ENCODE data around the gene CEACAM18.

DNA sequence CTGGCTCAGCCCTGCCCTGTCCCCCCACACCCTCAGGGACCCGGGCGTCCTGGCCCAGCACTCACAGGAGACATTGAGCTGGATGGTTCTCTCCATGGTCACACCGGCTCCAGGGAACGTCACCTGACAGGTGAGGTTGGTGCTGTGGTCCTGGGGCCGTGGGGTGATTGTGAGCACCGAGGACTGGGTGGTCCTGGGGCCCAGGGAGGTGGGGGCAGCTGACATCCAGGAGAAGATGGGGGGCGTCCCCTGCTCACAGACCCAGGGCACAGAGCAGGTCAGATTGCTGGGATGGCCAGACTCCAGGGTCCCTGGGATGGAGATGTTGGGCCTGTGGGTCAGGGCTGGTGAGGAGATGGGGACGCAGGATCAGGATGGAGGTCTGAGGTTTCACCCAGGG, 52.3 kb downstream of the CEACAM18 start:
- TF ChIP-seq, protein P1, sequence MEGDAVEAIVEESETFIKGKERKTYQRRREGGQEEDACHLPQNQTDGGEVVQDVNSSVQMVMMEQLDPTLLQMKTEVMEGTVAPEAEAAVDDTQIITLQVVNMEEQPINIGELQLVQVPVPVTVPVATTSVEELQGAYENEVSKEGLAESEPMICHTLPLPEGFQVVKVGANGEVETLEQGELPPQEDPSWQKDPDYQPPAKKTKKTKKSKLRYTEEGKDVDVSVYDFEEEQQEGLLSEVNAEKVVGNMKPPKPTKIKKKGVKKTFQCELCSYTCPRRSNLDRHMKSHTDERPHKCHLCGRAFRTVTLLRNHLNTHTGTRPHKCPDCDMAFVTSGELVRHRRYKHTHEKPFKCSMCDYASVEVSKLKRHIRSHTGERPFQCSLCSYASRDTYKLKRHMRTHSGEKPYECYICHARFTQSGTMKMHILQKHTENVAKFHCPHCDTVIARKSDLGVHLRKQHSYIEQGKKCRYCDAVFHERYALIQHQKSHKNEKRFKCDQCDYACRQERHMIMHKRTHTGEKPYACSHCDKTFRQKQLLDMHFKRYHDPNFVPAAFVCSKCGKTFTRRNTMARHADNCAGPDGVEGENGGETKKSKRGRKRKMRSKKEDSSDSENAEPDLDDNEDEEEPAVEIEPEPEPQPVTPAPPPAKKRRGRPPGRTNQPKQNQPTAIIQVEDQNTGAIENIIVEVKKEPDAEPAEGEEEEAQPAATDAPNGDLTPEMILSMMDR (IDR thresholded peaks at IDR 0.05) = no peak
- TF ChIP-seq POLR2A (IDR thresholded peaks at IDR 0.05) = no peak
- TF ChIP-seq POLR2AphosphoS5 (IDR thresholded peaks at IDR 0.05; ENCODE audit: insufficient read depth in 1 of 2, low read depth in 1 of 2) = no peak

All from vagina (tissue), 2 donors.